AML-193 (cell line): ENCODE data around the gene NOS3.

Source experiments
- DNase-seq, 2 experiments: peaks; one replicate each; lab custom pipeline; 2025; lab: John Stamatoyannopoulos, UW

The NOS3 gene

DNA sequence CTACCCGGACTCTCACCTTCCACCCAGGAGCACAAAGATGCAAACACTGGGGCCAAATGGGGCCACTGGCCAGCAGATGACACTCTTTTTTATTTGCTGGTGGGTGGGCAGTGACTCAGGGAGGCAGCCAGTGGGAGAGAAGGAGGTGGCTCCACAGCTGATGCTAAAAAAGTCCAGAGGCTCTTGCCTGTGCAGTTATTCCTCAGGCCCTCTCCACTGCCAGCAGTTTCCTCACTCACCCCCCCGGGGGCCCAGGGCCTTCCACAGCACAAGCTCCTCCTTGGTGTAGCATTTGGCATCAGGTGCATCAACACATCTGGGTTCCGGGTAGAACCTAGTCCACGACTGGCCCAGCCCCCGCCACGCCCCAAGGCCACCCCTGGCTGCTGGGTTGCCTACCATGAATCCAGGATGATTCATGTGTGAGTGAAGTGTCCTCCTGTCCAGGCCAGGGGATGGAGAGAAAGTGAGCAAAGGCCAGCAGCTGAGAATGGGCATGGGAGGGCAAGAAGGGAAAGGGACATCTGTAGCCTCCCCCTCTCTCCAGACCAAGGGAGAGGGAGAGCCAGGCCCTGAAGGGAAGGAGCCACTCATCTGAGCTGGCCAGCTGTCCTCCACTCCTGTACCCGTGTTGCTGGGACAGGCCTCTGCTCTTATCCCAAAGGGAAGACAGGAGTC lies 11.0 kb upstream of the NOS3 start:
- no peak for DNase-seq

DNA sequence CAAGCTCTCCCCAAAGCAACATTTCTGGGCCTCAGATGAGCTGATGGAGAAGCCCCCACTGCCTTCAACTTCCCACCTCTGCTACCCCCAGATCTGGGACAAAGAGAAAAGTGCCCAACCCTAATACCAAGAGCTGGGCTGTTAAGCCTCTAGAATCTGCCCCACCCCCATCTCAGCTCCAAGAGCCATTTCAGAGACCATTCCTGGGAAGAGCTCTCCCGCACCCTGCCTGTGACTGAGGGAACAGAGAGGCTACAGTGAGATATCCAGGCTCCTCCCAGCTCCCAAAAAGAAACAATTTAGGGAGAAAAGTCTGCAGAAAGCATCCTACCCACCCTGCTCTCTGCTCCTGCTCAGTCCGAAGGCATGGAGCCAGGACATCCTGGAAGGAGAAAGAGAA lies 10.2 kb upstream of the NOS3 start:
- DNase-seq = no peak

DNA sequence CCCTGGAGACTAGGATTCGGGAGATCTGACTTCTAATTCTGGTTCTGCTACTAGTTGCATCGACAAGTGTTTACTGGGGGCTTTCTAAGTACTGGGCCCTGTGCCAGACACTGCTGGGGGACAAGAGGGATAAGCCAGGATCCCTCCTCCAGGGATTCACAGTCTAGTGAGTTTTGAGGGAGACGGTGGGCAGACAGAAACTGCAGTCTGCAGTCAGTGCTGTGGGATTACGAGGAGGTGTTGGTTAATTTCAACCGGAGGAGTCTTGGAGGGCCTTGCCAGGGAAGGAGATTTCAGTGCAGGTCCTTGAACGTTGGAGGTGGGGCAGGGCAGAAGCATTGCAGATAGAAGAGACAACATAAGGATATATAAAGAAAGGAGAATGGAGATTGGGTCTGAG lies 9.2 kb upstream of the NOS3 start:
- DNase-seq = no peak

- no peak for DNase-seq
Observed at GRCh38 chr7:150982351-150982750, 8.5 kb upstream of the NOS3 start.

GRCh38 chr7:150983893-150984368 lies 6.9 kb upstream of the NOS3 start:
- no peak for DNase-seq

DNA sequence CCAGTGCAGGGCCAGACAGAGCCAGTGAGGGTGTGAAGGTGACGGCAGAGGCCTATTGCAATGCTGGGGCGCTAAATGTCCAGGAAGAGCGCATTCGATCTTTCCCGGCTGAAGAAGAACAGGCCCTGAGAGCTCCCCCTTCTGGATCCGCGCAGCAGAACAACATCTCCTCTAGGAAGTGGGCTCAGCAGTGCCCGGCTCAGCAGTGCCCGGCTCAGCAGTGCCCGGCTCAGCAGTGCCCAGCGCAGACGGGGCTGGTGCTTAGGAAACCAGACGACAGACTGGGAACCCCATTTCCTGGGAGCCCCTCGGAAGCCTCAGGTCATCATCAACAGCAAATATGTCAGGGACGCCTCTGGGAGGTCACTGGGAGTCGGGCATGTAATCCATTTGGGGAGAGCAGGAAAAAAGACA lies 4.7 kb upstream of the NOS3 start:
- DNase-seq = peak; percentile 42 to 47

- no peak for DNase-seq
Observed at GRCh38 chr7:150986556-150986955, 4.3 kb upstream of the NOS3 start.

DNA sequence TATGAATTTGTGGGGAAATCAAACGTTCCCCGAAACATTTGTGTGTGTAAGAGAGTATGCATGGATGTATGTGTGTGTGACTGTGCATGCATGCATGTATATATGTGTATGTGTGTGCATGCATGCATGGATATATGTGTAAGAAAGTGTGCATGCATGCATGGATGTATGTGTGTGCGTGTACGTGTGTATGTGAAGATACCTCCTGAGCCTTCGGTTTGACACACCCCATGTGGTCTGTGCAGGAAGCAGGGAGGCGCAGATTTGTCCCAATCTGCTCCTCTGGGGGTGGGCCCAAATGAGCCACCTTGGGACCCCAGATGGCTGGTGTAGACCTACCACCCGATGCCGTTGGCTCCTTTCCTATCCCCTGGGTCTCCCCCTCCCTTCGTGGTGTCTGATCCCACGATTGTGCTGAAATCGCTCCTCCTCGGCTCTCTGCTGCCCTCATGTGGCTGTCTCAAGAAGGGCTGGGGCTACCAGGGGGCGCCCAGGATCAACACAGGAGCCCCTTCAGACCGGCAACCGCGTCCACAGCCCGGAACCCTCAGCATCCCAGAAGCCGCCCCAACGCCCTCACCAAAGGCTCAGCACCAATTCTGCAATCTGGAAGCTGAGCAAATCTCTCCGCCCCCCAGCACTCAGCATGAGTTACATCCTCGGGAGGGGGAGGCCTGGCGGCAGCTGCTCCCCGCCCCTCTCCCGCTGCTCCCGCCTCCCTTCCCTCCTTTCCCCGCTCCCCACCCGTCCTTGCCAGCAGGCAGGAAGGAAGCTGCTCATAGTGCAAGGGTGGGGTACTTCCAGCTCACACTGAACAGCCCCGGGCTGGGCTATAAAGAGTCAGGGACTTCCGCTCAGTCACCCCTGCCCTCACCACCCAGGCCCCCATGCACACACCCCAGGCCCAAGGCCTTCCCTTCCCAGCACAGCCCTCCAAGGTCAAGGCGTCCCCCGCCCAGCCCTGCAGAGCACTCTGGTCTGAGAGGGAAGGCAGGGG lies 2.3 kb upstream of the NOS3 start:
- peak in 1 of 2 experiments; percentile 14 for DNase-seq

DNA sequence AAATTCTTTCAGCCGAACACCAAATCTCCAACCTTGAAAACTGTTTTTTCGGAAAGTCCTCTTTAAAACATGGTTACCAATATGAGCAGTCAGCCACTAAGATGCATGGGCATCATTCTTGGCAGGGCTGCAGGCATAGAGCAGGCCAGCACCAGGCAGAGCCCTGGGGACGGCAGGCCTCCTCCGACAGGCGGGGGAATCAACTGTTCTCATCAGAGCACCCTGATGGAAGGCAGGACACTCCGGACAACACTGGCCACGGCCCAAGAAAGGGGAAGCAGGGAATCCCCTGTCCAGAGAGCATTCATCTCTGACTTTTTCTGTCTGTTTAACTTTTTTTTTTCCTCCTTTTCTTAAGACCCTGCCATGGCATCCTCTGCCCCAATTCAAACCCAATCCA lies 1.4 kb upstream of the NOS3 start:
- no peak for DNase-seq

DNA sequence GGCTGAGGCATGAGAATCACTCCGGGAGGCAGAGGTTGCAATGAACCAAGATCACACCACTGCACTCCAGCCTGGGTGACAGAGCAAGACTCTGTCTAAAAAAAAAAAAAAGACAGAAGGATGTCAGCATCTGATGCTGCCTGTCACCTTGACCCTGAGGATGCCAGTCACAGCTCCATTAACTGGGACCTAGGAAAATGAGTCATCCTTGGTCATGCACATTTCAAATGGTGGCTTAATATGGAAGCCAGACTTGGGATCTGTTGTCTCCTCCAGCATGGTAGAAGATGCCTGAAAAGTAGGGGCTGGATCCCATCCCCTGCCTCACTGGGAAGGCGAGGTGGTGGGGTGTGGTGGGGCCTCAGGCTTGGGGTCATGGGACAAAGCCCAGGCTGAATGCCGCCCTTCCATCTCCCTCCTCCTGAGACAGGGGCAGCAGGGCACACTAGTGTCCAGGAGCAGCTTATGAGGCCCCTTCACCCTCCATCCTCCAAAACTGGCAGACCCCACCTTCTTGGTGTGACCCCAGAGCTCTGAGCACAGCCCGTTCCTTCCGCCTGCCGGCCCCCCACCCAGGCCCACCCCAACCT lies 1.3 kb downstream of the NOS3 start:
- DNase-seq = no peak

DNA sequence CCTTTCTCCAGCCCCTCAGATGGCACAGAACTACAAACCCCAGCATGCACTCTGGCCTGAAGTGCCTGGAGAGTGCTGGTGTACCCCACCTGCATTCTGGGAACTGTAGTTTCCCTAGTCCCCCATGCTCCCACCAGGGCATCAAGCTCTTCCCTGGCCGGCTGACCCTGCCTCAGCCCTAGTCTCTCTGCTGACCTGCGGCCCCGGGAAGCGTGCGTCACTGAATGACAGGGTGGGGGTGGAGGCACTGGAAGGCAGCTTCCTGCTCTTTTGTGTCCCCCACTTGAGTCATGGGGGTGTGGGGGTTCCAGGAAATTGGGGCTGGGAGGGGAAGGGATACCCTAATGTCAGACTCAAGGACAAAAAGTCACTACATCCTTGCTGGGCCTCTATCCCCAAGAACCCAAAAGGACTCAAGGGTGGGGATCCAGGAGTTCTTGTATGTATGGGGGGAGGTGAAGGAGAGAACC lies 2.1 kb downstream of the NOS3 start:
- DNase-seq = no peak

DNA sequence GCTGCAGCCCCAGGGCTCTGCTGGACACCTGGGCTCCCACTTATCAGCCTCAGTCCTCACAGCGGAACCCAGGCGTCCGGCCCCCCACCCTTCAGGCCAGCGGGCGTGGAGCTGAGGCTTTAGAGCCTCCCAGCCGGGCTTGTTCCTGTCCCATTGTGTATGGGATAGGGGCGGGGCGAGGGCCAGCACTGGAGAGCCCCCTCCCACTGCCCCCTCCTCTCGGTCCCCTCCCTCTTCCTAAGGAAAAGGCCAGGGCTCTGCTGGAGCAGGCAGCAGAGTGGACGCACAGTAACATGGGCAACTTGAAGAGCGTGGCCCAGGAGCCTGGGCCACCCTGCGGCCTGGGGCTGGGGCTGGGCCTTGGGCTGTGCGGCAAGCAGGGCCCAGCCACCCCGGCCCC lies 2.7 kb downstream of the NOS3 start:
- no peak for DNase-seq

- DNase-seq = peak; percentile 30 to 53
Observed at GRCh38 chr7:150994141-150994837, 3.5 kb downstream of the NOS3 start.

DNA sequence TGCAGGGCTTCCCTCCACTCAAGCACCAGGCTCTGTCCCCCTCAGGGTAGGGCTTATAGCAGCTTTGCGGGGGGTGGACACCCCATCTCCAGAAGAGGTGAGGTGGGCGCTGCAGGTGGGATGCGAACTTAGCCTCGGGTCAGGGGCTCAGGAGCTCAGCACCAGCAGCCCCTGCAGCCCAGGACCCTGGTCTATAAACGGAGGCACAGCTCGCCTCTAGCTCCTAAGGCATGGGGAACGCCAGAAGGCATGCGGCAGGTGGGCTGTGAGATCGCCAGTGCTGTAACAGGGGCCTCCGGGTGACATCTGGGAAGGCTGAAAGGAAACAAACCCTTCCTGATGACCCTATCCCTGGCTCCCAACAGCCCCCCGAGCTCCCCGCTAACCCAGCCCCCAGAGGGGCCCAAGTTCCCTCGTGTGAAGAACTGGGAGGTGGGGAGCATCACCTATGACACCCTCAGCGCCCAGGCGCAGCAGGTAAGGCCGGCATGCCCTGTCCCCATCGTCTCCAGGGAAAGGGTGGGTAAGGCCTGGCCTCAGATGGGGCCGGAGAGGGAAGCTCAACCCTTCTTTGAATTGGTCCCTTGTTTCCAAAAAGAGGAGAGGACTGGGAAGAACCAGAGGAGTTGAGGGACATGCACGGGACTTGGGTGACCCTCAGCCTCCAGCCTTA lies 4.2 kb downstream of the NOS3 start:
- no peak for DNase-seq

GRCh38 chr7:150996376-150997074 lies 5.7 kb downstream of the NOS3 start:
- no peak for DNase-seq

GRCh38 chr7:150997075-150997511 lies 6.3 kb downstream of the NOS3 start:
- DNase-seq = no peak

- no peak for DNase-seq
Observed at GRCh38 chr7:150997817-150998216, 7.0 kb downstream of the NOS3 start.

DNA sequence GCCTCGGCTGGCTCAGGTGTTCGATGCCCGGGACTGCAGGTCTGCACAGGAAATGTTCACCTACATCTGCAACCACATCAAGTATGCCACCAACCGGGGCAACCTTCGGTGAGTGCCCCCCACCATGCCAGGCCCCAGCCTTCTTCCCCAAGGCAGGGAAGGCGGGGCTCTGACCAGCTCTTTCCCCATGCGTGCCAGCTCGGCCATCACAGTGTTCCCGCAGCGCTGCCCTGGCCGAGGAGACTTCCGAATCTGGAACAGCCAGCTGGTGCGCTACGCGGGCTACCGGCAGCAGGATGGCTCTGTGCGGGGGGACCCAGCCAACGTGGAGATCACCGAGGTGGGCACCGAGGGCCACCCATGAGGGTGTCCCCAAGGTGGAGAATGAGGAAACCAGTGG lies 7.5 kb downstream of the NOS3 start:
- DNase-seq = no peak

DNA sequence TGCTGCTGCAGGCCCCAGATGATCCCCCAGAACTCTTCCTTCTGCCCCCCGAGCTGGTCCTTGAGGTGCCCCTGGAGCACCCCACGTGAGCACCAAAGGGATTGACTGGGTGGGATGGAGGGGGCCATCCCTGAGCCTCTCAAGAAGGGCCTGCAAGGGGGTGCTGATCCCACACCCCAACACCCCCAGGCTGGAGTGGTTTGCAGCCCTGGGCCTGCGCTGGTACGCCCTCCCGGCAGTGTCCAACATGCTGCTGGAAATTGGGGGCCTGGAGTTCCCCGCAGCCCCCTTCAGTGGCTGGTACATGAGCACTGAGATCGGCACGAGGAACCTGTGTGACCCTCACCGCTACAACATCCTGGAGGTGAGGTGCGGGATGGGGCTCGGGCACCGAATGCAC lies 8.2 kb downstream of the NOS3 start:
- DNase-seq = no peak

DNA sequence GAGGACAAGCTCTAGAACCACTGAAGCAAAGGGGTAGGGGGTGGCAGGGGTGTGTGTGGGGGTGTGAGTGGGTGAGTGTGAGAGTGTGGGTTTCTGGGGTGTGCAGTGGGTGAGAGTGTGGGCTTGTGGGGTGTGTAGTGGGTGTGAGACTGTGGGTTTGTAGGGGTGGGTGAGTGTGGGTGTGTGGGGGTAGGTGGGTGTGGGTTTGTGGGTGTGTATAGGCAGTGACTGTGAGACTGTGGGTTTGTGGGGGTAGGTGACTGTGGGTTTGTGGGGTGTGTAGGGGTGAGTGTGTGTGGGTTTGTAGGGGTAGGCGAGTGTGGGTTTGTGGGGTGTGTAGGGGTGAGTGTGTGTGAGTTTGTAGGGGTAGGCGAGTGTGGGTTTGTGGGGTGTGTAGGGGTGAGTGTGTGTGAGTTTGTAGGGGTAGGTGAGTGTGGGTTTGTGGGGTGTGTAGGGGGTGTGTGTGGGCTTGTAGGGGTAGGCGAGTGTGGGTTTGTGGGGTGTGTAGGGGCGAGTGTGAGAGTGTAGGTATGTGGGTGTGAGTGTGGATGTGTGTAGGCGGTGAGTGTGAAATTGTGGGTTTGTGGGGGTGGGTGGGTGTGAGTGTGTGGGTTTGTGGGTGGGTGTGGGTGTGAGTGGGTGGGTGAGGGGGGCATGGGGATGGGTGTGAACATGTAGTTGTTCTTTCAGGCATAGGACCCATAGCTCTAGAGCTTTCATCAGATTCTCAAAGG lies 8.8 kb downstream of the NOS3 start:
- no peak for DNase-seq
